Inflammatory macrophage treated with lipopolysaccharide for 1 hour (primary cell): ENCODE measurements around the gene ANKH.
"Not testable (repeated sequence)": the region's sequence is repeated elsewhere in the genome, so short reads cannot be mapped to it uniquely, and the experiment has no call there.

Experiments used
- DNase-seq, 2 donors: peaks; one replicate each; pipeline ENCODE4 v3.0.0-alpha.2; 2020 to 2022

Gene ANKH

GRCh38 chr5:14853685-14854084 is 17.9 kb downstream of the ANKH start:
- DNase-seq, result no peak

- DNase-seq, result no peak
These were observed 18.8 kb downstream of the ANKH start for GRCh38 chr5:14852779-14853178.

- no peak for DNase-seq
These were observed 19.5 kb downstream of the ANKH start for GRCh38 chr5:14851999-14852526.

- no peak for DNase-seq
These were observed 20.0 kb downstream of the ANKH start for GRCh38 chr5:14851597-14851996.

- no peak for DNase-seq
These were observed 20.5 kb downstream of the ANKH start for GRCh38 chr5:14851050-14851419.

GRCh38 chr5:14850419-14851049 is 21.0 kb downstream of the ANKH start:
- DNase-seq, result no peak

- DNase-seq, result no peak
These were observed 21.9 kb downstream of the ANKH start for GRCh38 chr5:14849516-14850294.

GRCh38 chr5:14848942-14849341 is 22.6 kb downstream of the ANKH start:
- not testable (repeated sequence) for DNase-seq

GRCh38 chr5:14848385-14848784 is 23.2 kb downstream of the ANKH start:
- DNase-seq, result no peak

- DNase-seq, result no peak
These were observed 24.1 kb downstream of the ANKH start for GRCh38 chr5:14847471-14847870.

- DNase-seq, result no peak
These were observed 29.5 kb downstream of the ANKH start for GRCh38 chr5:14842117-14842516.

GRCh38 chr5:14840624-14841023 is 31.0 kb downstream of the ANKH start:
- DNase-seq, result no peak

- no peak for DNase-seq
These were observed 32.9 kb downstream of the ANKH start for GRCh38 chr5:14838396-14839319.

GRCh38 chr5:14837423-14838122 is 34.0 kb downstream of the ANKH start:
- not testable (repeated sequence) for DNase-seq

- no peak for DNase-seq
These were observed 36.7 kb downstream of the ANKH start for GRCh38 chr5:14834584-14835550.

GRCh38 chr5:14834062-14834461 is 37.5 kb downstream of the ANKH start:
- no peak for DNase-seq

- DNase-seq, result no peak
These were observed 40.6 kb downstream of the ANKH start for GRCh38 chr5:14831006-14831338.

GRCh38 chr5:14830210-14831005 is 41.2 kb downstream of the ANKH start:
- no peak for DNase-seq

GRCh38 chr5:14829396-14829795 is 42.2 kb downstream of the ANKH start:
- no peak for DNase-seq

GRCh38 chr5:14826714-14827113 is 44.9 kb downstream of the ANKH start:
- DNase-seq, result no peak

- no peak for DNase-seq
These were observed 45.6 kb downstream of the ANKH start for GRCh38 chr5:14825977-14826376.
